Activated T-helper 1 cell treated with anti-CD3 and anti-CD28 coated beads, Interleukin-12 subunit alpha, Interleukin-12 subunit beta, Interleukin-2, Interleukin-4 antibody, amounts not matched to agents 30 ng/mL and 10 ng/mL and 1 ng/mL, durations not matched to agents 14 hours and 24 hours and 36 hours (primary cell): ENCODE data around the gene UBE2D2. TPM values are rescaled to one million over a fixed set of nuclear protein-coding genes. Genes with fewer than 3 reads are reported as not detected.

Source experiments
- total RNA-seq: library from RNA; stranded (reverse); gene quantifications from 2 replicates; pipeline ENCODE4 v1.2.3, GENCODE V29; 2022

The UBE2D2 gene
- total RNA-seq, 1 donor from 2014 or later = 265 TPM

Other genes with a start within 250 kb of the UBE2D2 start
- 88.4 and 97.3 TPM in 2 replicates for gene PAIP2, start 219.5 kb upstream of the UBE2D2 start, total RNA-seq
- gene SLC23A1, start 178.0 kb upstream of the UBE2D2 start, total RNA-seq = 1.4 and 1.5 TPM in 2 replicates
- gene MZB1, start 171.4 kb upstream of the UBE2D2 start, total RNA-seq = 38.1 and 38.8 TPM in 2 replicates
- 9.1 and 9.3 TPM in 2 replicates for gene PROB1, start 166.2 kb upstream of the UBE2D2 start, total RNA-seq
- 4.1 and 5.3 TPM in 2 replicates for gene SPATA24, start 157.2 kb upstream of the UBE2D2 start, total RNA-seq
- 30.0 and 36.3 TPM in 2 replicates for gene DNAJC18, start 121.8 kb upstream of the UBE2D2 start, total RNA-seq
- gene ECSCR, start 98.6 kb upstream of the UBE2D2 start, total RNA-seq = 1.3 and 1.4 TPM in 2 replicates
- gene SMIM33, start 90.3 kb upstream of the UBE2D2 start, total RNA-seq = 0.29 and 0.39 TPM in 2 replicates
- gene STING1, start 78.6 kb upstream of the UBE2D2 start, total RNA-seq = 213 and 226 TPM in 2 replicates
- 0.88 and 1.7 TPM in 2 replicates for gene CXXC5, start 87.0 kb downstream of the UBE2D2 start, total RNA-seq
- gene PSD2, start 234.5 kb downstream of the UBE2D2 start, total RNA-seq = not detected in 2 replicates